Upper lobe of left lung (tissue), 4 donors: ENCODE data around the gene DNAH3.

Experiments used
- EP300 ChIP-seq, 4 donors: sonication (generic); formaldehyde crosslinking; IDR thresholded peaks; one replicate each; pipeline ENCODE4 v1.5.1; 2017; ENCODE audit warnings: antibody characterized with exemption in 4 of 4, control low read depth in 2 of 4
- POLR2A ChIP-seq, 4 donors: fragments of 450-650 bp; IDR thresholded peaks; one replicate each; pipeline ENCODE4 v1.5.1; 2016 to 2017; ENCODE audit warnings: antibody characterized with exemption in 4 of 4, mild to moderate bottlenecking in 2 of 4
- POLR2AphosphoS5 ChIP-seq, 2 donors: sonication (generic); formaldehyde crosslinking; IDR thresholded peaks; one replicate each; pipeline ENCODE4 v1.5.1; 2017; ENCODE audit warnings: antibody characterized with exemption in 2 of 2
- TF ChIP-seq, protein P1 (sequence below), 6 experiments: fragments of 450-650 bp in 4 of 6; fragments of 200-600 bp in 2 of 6; sonication (generic) in 2 of 6; IDR thresholded peaks; one replicate each; pipeline ENCODE4 v1.5.1; 2016 to 2019; ENCODE audit warnings: antibody characterized with exemption in 6 of 6

DNA sequence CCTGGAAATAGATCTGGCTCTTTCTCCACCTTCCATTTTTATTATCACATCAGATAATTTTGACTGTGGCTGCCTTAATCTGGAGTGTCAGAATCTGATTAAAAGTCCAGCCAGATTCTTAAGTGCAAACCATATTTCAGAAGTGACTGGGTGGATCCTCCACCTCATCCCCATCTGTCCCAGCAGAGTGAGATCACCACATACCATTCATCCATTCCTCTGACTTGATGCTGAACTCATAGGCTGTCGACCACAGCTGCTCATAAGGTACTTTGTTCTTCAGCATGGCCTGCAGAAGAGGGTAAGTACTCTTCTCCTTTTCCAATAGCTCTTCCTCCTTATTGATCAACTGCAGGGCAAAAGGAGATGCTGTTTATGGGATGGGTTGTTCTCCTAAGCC is 53.5 kb downstream of the DNAH3 start:
- TF ChIP-seq, protein P1, sequence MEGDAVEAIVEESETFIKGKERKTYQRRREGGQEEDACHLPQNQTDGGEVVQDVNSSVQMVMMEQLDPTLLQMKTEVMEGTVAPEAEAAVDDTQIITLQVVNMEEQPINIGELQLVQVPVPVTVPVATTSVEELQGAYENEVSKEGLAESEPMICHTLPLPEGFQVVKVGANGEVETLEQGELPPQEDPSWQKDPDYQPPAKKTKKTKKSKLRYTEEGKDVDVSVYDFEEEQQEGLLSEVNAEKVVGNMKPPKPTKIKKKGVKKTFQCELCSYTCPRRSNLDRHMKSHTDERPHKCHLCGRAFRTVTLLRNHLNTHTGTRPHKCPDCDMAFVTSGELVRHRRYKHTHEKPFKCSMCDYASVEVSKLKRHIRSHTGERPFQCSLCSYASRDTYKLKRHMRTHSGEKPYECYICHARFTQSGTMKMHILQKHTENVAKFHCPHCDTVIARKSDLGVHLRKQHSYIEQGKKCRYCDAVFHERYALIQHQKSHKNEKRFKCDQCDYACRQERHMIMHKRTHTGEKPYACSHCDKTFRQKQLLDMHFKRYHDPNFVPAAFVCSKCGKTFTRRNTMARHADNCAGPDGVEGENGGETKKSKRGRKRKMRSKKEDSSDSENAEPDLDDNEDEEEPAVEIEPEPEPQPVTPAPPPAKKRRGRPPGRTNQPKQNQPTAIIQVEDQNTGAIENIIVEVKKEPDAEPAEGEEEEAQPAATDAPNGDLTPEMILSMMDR (IDR thresholded peaks at IDR 0.05): no peak
- TF ChIP-seq EP300 (IDR thresholded peaks at IDR 0.05) (no peak), POLR2A (IDR thresholded peaks at IDR 0.05) (no peak), POLR2AphosphoS5 (IDR thresholded peaks at IDR 0.05) (no peak)
